Measurements from ENCODE around the gene ACVR1. TPM values are rescaled to one million over a fixed set of nuclear protein-coding genes. Genes with fewer than 3 reads are reported as not detected.

Gene ACVR1
- total and polyA plus RNA-seq, 2 of the 13 experiments (the other 11 are each of a cell fraction or from before 2014, with no cell fraction given) = 2.3 to 5.4 TPM

DNA sequence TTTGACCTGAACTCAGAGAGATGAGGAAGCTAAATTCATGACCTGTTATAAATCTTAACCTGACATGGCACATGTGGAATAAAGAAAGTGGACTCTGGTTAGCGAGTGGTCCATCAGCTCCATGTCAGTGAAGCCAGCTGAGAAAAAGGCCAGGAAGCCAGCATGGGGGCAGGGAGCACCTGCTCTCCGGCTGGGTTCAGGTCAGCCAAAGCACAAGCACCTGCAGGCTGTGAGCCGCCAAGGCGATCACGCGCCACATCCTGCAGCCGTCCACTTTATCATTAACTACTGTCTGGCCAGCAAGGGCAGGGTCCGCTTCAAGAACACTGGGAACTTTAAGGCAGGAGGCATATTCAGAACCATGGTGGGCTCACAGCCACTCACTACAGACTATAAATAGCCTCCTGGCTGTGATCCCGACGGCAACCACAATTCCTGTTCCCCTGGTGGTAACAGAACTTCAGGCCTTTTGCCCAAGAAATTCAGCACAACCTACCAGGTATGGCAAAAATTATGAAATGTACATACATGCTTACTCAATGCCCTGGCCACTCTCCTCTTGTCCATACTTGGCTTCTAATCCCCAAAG, 35.5 kb downstream of the ACVR1 start (continued):
- TF ChIP-seq, protein P1, sequence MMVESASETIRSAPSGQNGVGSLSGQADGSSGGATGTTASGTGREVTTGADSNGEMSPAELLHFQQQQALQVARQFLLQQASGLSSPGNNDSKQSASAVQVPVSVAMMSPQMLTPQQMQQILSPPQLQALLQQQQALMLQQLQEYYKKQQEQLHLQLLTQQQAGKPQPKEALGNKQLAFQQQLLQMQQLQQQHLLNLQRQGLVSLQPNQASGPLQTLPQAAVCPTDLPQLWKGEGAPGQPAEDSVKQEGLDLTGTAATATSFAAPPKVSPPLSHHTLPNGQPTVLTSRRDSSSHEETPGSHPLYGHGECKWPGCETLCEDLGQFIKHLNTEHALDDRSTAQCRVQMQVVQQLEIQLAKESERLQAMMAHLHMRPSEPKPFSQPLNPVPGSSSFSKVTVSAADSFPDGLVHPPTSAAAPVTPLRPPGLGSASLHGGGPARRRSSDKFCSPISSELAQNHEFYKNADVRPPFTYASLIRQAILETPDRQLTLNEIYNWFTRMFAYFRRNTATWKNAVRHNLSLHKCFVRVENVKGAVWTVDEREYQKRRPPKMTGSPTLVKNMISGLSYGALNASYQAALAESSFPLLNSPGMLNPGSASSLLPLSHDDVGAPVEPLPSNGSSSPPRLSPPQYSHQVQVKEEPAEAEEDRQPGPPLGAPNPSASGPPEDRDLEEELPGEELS (CRISPR knock-in tag; IDR thresholded peaks at IDR 0.05) = no peak
- TF ChIP-seq, protein P2, sequence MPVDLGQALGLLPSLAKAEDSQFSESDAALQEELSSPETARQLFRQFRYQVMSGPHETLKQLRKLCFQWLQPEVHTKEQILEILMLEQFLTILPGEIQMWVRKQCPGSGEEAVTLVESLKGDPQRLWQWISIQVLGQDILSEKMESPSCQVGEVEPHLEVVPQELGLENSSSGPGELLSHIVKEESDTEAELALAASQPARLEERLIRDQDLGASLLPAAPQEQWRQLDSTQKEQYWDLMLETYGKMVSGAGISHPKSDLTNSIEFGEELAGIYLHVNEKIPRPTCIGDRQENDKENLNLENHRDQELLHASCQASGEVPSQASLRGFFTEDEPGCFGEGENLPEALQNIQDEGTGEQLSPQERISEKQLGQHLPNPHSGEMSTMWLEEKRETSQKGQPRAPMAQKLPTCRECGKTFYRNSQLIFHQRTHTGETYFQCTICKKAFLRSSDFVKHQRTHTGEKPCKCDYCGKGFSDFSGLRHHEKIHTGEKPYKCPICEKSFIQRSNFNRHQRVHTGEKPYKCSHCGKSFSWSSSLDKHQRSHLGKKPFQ (CRISPR knock-in tag; IDR thresholded peaks at IDR 0.05; ENCODE audit: insufficient replicate concordance) = no peak
- TF ChIP-seq CENPX (CRISPR knock-in tag; IDR thresholded peaks at IDR 0.05) (no peak), BRD4 (CRISPR knock-in tag; IDR thresholded peaks at IDR 0.05) (0 out of 2 replicates have a peak, but pooled peaks have one; percentile 15), ZNF234 (CRISPR knock-in tag; conservative IDR thresholded peaks at IDR 0.05) (no peak), NR1H2 (CRISPR knock-in tag; IDR thresholded peaks at IDR 0.05; ENCODE audit: borderline replicate concordance, low read depth) (no peak), THYN1 (CRISPR knock-in tag; IDR thresholded peaks at IDR 0.05; ENCODE audit: borderline replicate concordance, low read depth) (no peak), SMAD9 (CRISPR knock-in tag; IDR thresholded peaks at IDR 0.05) (no peak), ZKSCAN5 (CRISPR knock-in tag; IDR thresholded peaks at IDR 0.05) (no peak), ZNF766 (CRISPR knock-in tag; IDR thresholded peaks at IDR 0.05; ENCODE audit: borderline replicate concordance) (no peak), ZNF776 (CRISPR knock-in tag; IDR thresholded peaks at IDR 0.05) (peak; percentile 58; the same call in 1 of the 2 replicates), RXRB (CRISPR knock-in tag; IDR thresholded peaks at IDR 0.05; ENCODE audit: borderline replicate concordance) (peak; percentile 85), SP1 (IDR thresholded peaks at IDR 0.05) (no peak), SP1 (CRISPR knock-in tag; IDR thresholded peaks at IDR 0.05) (no peak)
- TF ChIP-seq, protein P3, sequence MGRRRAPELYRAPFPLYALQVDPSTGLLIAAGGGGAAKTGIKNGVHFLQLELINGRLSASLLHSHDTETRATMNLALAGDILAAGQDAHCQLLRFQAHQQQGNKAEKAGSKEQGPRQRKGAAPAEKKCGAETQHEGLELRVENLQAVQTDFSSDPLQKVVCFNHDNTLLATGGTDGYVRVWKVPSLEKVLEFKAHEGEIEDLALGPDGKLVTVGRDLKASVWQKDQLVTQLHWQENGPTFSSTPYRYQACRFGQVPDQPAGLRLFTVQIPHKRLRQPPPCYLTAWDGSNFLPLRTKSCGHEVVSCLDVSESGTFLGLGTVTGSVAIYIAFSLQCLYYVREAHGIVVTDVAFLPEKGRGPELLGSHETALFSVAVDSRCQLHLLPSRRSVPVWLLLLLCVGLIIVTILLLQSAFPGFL (CRISPR knock-in tag; IDR thresholded peaks at IDR 0.05) = no peak
- TF ChIP-seq, protein P4, sequence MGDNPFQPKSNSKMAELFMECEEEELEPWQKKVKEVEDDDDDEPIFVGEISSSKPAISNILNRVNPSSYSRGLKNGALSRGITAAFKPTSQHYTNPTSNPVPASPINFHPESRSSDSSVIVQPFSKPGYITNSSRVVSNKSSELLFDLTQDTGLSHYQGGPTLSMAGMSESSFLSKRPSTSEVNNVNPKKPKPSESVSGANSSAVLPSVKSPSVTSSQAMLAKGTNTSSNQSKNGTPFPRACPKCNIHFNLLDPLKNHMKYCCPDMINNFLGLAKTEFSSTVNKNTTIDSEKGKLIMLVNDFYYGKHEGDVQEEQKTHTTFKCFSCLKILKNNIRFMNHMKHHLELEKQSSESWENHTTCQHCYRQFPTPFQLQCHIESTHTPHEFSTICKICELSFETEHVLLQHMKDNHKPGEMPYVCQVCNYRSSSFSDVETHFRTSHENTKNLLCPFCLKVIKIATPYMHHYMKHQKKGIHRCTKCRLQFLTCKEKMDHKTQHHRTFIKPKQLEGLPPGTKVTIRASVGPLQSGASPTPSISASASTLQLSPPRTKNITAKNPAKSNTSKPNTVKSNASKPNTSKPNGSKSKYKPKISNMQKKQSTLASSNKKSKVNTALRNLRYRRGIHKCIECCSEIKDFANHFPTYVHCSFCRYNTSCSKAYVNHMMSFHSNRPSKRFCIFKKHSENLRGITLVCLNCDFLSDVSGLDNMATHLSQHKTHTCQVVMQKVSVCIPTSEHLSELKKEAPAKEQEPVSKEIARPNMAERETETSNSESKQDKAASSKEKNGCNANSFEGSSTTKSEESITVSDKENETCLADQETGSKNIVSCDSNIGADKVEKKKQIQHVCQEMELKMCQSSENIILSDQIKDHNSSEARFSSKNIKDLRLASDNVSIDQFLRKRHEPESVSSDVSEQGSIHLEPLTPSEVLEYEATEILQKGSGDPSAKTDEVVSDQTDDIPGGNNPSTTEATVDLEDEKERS (CRISPR knock-in tag; IDR thresholded peaks at IDR 0.05) = peak; percentile 80; the same call in 1 of the 2 replicates
- TF ChIP-seq, protein P5, sequence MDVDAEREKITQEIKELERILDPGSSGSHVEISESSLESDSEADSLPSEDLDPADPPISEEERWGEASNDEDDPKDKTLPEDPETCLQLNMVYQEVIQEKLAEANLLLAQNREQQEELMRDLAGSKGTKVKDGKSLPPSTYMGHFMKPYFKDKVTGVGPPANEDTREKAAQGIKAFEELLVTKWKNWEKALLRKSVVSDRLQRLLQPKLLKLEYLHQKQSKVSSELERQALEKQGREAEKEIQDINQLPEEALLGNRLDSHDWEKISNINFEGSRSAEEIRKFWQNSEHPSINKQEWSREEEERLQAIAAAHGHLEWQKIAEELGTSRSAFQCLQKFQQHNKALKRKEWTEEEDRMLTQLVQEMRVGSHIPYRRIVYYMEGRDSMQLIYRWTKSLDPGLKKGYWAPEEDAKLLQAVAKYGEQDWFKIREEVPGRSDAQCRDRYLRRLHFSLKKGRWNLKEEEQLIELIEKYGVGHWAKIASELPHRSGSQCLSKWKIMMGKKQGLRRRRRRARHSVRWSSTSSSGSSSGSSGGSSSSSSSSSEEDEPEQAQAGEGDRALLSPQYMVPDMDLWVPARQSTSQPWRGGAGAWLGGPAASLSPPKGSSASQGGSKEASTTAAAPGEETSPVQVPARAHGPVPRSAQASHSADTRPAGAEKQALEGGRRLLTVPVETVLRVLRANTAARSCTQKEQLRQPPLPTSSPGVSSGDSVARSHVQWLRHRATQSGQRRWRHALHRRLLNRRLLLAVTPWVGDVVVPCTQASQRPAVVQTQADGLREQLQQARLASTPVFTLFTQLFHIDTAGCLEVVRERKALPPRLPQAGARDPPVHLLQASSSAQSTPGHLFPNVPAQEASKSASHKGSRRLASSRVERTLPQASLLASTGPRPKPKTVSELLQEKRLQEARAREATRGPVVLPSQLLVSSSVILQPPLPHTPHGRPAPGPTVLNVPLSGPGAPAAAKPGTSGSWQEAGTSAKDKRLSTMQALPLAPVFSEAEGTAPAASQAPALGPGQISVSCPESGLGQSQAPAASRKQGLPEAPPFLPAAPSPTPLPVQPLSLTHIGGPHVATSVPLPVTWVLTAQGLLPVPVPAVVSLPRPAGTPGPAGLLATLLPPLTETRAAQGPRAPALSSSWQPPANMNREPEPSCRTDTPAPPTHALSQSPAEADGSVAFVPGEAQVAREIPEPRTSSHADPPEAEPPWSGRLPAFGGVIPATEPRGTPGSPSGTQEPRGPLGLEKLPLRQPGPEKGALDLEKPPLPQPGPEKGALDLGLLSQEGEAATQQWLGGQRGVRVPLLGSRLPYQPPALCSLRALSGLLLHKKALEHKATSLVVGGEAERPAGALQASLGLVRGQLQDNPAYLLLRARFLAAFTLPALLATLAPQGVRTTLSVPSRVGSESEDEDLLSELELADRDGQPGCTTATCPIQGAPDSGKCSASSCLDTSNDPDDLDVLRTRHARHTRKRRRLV (CRISPR knock-in tag; IDR thresholded peaks at IDR 0.05) = peak; percentile 86
